GM13976 (cell line): ENCODE measurements around the gene MCM9.

Experiments used
- DNase-seq: peaks from one replicate; pipeline ENCODE4 v3.0.0; 2012; ENCODE audit warnings: low spot score
- CTCF ChIP-seq: IDR thresholded peaks from 2 replicates; pipeline ENCODE4 v1.5.1; 2012; ENCODE audit warnings: borderline replicate concordance, mild to moderate bottlenecking; ENCODE audit not compliant: insufficient read depth; ENCODE audit errors: extremely low read depth, missing control alignments, control extremely low read depth
- in situ Hi-C: fragments of 300-500 bp; cut with MboI; formaldehyde crosslinking; loops from one replicate; pipeline ENCODE4 v1.12.0; 2022; ENCODE audit warnings: low sequenced_read_pairs, mixed read lengths, inconsistent platforms; ENCODE audit not compliant: unreplicated experiment

The MCM9 gene

GRCh38 chr6:118775381-118775780 is 159.6 kb downstream of the MCM9 start:
- in situ Hi-C loops: loop anchor here (25.0 kb wide), 2 partner anchors 213 to 337 kb away; no protein-coding TSS in a partner anchor
- no peak for DNase-seq
- TF ChIP-seq CTCF: no peak

- no peak for DNase-seq
- in situ Hi-C loops: no loop called here
- TF ChIP-seq CTCF: no peak
These were observed 160.4 kb downstream of the MCM9 start for GRCh38 chr6:118774581-118774980.

DNA sequence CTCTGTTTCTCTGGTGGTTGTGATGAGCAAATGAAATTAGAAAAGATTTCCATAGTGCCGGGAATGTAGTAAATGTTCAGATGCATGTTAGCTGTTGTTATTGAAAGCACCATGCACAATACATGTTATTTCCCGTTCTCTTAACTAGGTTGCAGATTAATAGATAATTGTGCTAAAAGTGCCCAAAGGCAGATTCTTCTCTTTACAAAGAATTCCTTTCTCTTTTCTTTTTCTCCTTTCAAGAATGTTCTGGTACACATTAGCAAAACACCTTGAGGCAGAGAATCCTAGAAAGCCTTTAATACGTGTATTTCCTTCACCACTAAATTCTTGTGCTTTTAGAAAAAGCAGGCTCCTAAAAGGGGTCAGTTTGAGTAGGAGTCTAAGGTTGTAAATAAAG is 162.1 kb downstream of the MCM9 start:
- DNase-seq: no peak
- in situ Hi-C loops: no loop called here
- no peak for TF ChIP-seq CTCF

- no peak for DNase-seq
- in situ Hi-C loops: no loop called here
- TF ChIP-seq CTCF: no peak
These were observed 163.7 kb downstream of the MCM9 start for GRCh38 chr6:118771253-118771652.

GRCh38 chr6:118770835-118771234 is 164.1 kb downstream of the MCM9 start:
- in situ Hi-C loops: no loop called here

GRCh38 chr6:118770112-118770788 is 164.7 kb downstream of the MCM9 start:
- DNase-seq: no peak
- no peak for TF ChIP-seq CTCF
- in situ Hi-C loops: no loop called here

More at GRCh38 chr6:118770835-118771234, 164.1 kb downstream of the MCM9 start:
- DNase-seq: no peak
- TF ChIP-seq CTCF: no peak

- TF ChIP-seq CTCF: no peak
- in situ Hi-C loops: no loop called here
- no peak for DNase-seq
These were observed 166.0 kb downstream of the MCM9 start for GRCh38 chr6:118768904-118769325.
